Measurements from ENCODE around the gene PCIF1.

PCIF1 gene

GRCh38 chr20:45904583-45905504 is 29.6 kb upstream of the PCIF1 start:
- DNase-seq: no peak

GRCh38 chr20:45905505-45906079 is 28.9 kb upstream of the PCIF1 start:
- DNase-seq: no peak

- DNase-seq: no peak
Observed at GRCh38 chr20:45907219-45907948, 27.1 kb upstream of the PCIF1 start.

GRCh38 chr20:45908084-45908483 is 26.4 kb upstream of the PCIF1 start:
- DNase-seq: no peak

- no peak for DNase-seq
Observed at GRCh38 chr20:45909336-45909808, 25.1 kb upstream of the PCIF1 start.

- no peak for DNase-seq
Observed at GRCh38 chr20:45909817-45910669, 24.4 kb upstream of the PCIF1 start.

DNA sequence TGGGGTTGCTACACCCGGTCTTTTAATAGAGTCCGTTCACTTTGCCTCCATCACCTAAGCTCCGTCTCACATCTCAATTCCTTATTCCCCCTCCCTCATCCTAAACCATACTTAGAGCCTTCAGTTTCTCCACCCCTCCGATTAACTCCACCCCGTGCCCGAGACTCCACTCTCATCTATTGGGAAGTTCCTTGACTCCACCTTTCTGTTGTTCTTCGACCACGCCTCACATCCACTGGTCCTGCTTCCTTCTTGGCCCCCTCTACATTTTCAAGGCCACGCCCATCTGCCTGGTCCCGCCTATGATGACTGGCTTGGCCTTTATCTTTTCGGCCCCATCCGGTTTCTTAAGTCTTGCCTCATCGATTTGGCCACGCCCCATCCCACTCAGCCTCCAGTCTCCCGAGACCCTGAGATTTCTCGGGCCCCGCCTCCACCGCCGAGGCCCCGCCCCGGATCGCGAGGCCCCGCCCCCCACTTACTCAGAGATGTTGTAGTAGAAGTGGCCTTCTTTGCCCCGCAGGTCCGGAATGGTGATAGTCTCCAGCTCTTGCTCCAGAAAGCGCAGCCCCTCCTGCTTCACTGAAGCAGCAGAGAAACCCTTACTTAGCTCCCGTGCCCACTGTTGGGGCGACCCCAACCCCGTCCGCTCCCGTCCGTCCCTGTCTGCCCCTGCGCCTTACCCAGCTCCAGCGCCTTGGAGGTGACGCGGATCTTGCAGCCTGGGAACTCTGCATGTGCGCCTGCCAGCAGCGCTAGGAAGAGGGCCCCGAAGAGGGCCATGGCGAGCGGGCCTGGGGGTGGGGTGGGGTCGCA is 23.6 kb upstream of the PCIF1 start:
- peak; percentile 95 to 99 for DNase-seq

- DNase-seq: no peak
Observed at GRCh38 chr20:45911486-45912343, 22.8 kb upstream of the PCIF1 start, which contains the start of gene PLTP. Gene PLTP (minus strand): TSS chr20:45912155. CDS start chr20:45911452, 703 bp downstream.

DNA sequence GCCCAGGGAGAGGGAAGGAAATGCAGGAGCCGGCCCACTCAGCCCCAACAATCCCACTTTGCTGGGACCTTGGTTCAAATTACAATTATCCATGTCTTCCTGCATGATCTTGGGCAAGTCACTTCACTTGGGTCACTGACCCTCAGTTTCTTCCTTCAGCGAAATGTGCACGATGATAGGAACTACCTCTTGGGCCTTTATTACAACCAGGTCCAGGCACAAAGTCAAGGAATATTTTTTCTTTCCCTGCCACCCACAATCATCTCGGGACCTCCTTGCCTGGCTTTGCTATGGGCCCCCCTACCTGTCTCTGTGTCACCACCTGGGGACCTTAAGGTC is 22.2 kb upstream of the PCIF1 start:
- no peak for DNase-seq

GRCh38 chr20:45913116-45913515 is 21.4 kb upstream of the PCIF1 start:
- no peak for DNase-seq

DNA sequence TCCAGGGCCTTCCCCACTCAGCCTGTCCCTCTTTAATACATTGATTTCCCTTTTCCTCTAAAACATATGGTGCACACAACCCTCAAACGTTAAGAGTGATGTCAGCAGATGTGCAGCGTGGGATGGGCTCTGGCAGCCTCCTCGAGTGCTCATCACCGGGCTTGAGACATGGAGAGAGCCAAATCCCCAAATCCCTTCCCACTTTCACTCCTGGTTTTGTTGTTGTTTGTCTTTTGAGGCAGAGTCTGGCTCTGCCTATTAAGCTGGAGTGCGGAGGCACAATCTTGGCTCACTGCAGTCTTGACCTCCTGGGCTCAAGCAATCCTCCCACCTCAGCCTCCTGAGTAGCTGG is 16.7 kb upstream of the PCIF1 start:
- no peak for DNase-seq

- DNase-seq: no peak
Observed at GRCh38 chr20:45918182-45918737, 16.2 kb upstream of the PCIF1 start.

DNA sequence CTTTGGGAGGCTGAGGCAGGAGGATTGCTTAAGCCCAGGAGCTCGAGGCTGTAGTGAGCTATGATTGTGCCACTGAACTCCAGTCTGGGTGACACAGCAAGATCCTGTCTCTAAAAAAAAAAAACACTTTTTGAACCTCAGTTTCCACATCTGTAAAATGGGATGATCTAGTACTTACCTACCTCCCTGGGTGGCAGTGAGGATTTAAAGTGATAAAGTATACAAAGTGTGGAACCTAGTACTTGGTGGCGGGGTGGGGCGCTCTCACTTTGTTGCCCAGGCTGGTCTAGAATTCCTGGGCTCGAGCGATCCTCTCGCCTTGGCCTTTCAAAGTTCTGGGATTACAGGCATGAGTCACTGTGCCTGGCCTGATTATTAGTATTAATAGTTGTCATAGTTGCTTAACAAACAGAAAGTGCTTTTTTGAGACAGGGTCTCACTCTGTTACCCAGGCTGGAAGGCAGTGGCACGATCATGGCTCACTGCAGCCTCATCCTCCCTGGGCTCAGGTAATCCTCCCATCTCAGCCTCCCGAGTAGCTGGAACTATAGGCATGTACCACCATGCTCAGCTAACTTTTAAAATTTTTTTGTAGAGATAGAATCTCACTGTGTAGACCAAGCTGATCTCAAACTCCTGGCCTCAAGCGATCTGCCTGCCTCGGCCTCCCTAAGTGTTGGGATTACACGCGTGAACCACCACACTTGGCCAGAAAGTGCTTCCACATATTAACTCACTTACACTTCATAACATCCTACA is 15.5 kb upstream of the PCIF1 start:
- no peak for DNase-seq

DNA sequence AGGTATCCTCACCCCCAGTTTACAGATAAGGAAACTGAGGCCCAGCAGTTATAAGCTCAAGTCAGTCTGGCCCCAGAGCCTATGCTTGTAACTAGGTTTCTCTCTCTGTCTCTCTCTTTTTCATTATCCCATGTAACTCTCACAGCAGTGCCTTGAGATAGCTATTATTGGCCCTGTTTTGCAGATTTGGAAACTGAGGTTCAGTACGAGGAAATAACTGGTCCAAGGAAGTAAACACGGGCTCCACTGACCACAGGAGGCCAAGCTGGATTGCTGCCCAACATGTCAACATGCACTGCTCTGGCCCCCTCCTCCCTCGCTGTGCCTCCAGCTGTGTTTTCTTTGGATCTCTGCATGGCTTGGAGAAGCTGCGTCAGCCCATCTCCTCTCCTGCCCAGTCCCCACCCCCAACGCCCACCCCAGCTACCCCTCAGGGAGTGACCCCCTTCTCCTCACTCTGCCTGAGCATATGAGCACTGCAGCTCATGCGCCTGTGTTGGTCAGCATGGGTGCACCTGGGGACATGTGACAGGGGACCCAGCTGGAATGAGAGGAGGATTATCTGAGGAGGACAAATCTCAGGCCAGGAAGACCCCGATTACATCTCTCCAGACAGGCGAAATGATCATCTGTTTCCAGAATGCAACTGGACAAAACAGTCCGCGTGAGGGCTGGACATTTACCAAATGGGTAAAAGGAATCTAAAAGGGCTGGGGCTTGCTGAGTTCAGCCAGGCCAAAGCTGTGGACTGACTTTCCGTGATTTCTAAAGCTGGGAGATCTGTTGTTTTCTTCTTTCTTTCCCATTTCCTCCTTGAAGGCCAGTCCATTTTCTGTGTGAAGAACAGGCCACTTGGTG is 14.7 kb upstream of the PCIF1 start:
- no peak for DNase-seq

DNA sequence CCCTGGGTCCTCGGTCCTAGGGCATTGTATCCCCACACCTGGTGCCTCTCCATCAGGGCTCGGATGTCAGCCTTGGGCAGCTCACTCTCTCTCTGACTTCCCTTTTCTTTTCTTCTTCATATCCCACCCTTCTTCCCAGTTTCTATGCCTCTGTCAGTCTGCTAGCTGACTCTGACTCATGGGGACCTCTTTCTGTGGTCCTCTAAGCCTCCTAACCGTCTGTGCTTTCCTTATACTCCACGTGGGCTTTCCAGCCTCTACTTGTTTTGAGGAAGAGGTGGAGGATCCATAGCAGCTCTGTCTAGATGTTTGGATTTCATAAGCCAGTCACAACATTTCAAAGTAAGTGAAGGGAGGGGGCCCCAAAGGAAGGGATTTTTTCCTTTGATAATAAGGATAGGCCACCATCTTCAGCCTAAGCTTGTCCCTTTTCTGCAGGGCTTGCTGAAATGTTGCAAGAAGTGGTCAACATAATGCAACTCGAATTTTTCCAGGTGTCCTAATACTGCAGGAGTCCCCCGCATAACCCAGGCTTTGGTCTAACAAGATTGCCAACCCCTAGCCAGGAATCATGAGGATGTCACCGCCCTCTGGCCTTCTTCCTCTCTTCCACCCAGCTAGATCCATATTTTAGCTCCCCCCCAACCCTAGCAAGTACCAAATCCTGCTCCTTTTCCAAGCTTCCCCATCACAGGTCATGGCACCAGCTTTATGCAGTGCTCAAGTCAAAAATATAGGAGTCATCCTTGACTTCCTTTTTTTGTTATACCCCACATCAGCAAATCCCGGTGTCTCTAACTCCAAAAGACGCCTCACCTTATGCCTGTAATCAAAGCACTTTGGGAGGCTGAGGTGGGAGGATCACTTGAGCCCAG is 13.8 kb upstream of the PCIF1 start:
- no peak for DNase-seq

DNA sequence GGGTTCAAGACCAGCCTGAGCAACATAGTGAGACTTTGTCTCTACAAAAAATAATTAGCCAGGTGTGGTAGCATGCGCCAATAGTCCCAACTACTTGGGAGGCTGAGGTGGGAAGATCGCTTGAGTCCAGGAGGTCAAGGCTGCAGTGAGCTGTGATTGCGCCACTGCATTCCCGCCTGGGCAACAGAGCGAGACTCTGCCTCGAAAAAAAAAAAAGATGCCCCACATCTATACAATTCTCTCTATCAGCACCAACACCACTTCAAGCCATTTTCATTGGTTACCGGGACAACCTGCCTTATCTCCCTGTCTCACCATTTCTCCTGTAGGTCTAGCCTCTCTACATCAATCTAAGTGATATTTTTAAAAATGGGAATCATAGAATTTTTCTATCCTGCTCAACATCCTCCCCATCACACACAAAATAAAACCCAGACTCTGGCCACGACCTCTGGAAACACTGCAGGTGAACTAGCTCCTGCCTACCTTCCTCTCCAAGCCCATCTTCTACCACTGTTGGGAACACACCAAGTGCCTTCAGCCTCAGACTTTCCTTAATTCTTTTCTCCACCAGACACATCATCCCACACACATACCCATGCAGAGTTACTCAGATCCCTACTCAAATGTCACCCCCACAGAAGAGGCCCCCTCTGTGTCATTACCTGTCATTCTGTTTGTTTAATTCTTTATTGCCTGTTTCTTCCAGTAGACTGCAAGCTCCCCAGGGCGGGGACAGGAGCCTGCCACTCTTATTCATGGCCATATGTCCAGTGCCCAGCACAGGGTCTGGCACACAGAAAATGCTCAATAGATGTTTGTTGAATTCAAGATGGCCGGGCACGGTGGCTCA is 12.9 kb upstream of the PCIF1 start:
- DNase-seq: no peak

Measured in stimulated activated CD4-positive, alpha-beta T cell treated with anti-CD3 and anti-CD28 coated beads, Interleukin-2, amount 100 ng/mL, for 48 hours (primary cell).